K562 (cell line): Measurements from ENCODE around the gene FOXF2. TPM values are rescaled to one million over a fixed set of nuclear protein-coding genes. Genes with fewer than 3 reads are reported as not detected.

ENCODE experiments used
- CHD4 ChIP-seq: fragments of 200-600 bp; sonication (generic); IDR thresholded peaks from 3 replicates; pipeline ENCODE4 v1.6.1; 2012; ENCODE audit warnings: low read depth, mild to moderate bottlenecking, mixed read lengths, low read length, inconsistent platforms; ENCODE audit not compliant: insufficient read depth, insufficient replicate concordance, poor library complexity, severe bottlenecking
- DNMT1 ChIP-seq: fragments of 450-650 bp; IDR thresholded peaks from 2 replicates; pipeline ENCODE4 v1.6.1; 2016; ENCODE audit warnings: antibody characterized with exemption, mild to moderate bottlenecking
- GABPB1 ChIP-seq: sonication (generic); formaldehyde crosslinking; IDR thresholded peaks from 2 replicates; pipeline ENCODE4 v1.8.0; 2022; ENCODE audit warnings: mild to moderate bottlenecking, missing genetic modification reagents
- JUND ChIP-seq, 2 experiments: IDR thresholded peaks; 2 replicates in 1 of 2; 3 replicates in 1 of 2; pipeline ENCODE4 v1.6.1; 2011; ENCODE audit warnings: borderline replicate concordance in 2 of 2, low read depth in 2 of 2, low read length in 2 of 2, improper control_type of control experiment in 1 of 2, missing biosample characterization in 1 of 2, missing genetic modification characterization in 1 of 2, missing genetic modification reagents in 1 of 2
- KLF13 ChIP-seq: fragments of 450-650 bp; IDR thresholded peaks from 2 replicates; pipeline ENCODE4 v1.6.1; 2016; ENCODE audit warnings: missing genetic modification characterization, low read depth, mild to moderate bottlenecking, missing compliant biosample characterization, moderate library complexity, borderline replicate concordance
- RAD21 ChIP-seq, 2 experiments: fragments of 250-450 bp in 1 of 2; fragments of 450-650 bp in 1 of 2; sonication (Bioruptor Pico) in 1 of 2; formaldehyde crosslinking in 1 of 2; IDR thresholded peaks in 1 of 2; conservative IDR thresholded peaks in 1 of 2; 2 replicates each; pipeline versions ENCODE4 v1.4.0 to v1.8.0; 2020 to 2022; ENCODE audit warnings: mild to moderate bottlenecking in 2 of 2, moderate library complexity in 1 of 2
- STAT5B ChIP-seq: fragments of 250-450 bp; sonication (Bioruptor Pico); IDR thresholded peaks from 2 replicates; pipeline ENCODE4 v1.8.0; 2021; ENCODE audit warnings: mild to moderate bottlenecking, inconsistent platforms
- XRCC5 ChIP-seq: fragments of 200-400 bp; formaldehyde crosslinking; IDR thresholded peaks from 2 replicates; pipeline ENCODE4 v1.6.1; 2017; ENCODE audit warnings: low read depth, mild to moderate bottlenecking, low read length
- polyA plus RNA-seq, 8 experiments: library from polyadenylated mRNA; depleted of rRNA in 4 of 8; stranded (reverse) in 5 of 8; unstranded in 3 of 8; fragments of >200 nt; fragmentation: Nextera tagmentation in 2 of 8; fragmentation: Illumina TruSeq in 1 of 8; extraction: Ambion mirVana in 2 of 8; extraction: Trizol in 1 of 8; gene quantifications; 2 replicates each; pipeline versions ENCODE4 v1.2.1 to v1.2.3, GENCODE V29; 2011 to 2014; ENCODE audit warnings: inconsistent platforms in 1 of 8, missing spikeins in 1 of 8
- total RNA-seq, 7 experiments: library from RNA; depleted of rRNA in 6 of 7; stranded (reverse); fragments of >200 nt in 6 of 7; fragmentation: Illumina TruSeq in 2 of 7; extraction: Trizol in 2 of 7; gene quantifications; 2 replicates each; pipeline versions ENCODE4 v1.2.1 to v1.2.3, GENCODE V29; 2011 to 2021; ENCODE audit warnings: low replicate concordance in 1 of 7
- TF ChIP-seq, protein P1 (sequence below): fragments of 200-600 bp; sonication (generic); IDR thresholded peaks from one replicate; pipeline ENCODE4 v1.6.1; 2012; ENCODE audit warnings: mild to moderate bottlenecking, low read depth, low read length, inconsistent platforms

The FOXF2 gene
- total and polyA plus RNA-seq, 9 of the 15 experiments (the other 6 are each of a cell fraction or from before 2014, with no cell fraction given), result not detected

GRCh38 chr6:1388630-1389368 lies 577 bp upstream of the FOXF2 start (continued):
- TF ChIP-seq RAD21 (CRISPR knock-in tag; conservative IDR thresholded peaks at IDR 0.05 in 1 of 2, IDR thresholded peaks at IDR 0.05 in 1 of 2) (no peak), STAT5B (CRISPR knock-in tag) (no peak), XRCC5 (no peak), GABPB1 (CRISPR knock-in tag) (no peak), JUND (IDR thresholded peaks at IDR 0.05; ENCODE audit: borderline replicate concordance, low read depth, low read length) (no peak), JUND (tag; IDR thresholded peaks at IDR 0.05; ENCODE audit: borderline replicate concordance, low read depth, low read length) (no peak), KLF13 (tag) (no peak), CHD4 (no peak), DNMT1 (no peak)
- TF ChIP-seq, protein P1, sequence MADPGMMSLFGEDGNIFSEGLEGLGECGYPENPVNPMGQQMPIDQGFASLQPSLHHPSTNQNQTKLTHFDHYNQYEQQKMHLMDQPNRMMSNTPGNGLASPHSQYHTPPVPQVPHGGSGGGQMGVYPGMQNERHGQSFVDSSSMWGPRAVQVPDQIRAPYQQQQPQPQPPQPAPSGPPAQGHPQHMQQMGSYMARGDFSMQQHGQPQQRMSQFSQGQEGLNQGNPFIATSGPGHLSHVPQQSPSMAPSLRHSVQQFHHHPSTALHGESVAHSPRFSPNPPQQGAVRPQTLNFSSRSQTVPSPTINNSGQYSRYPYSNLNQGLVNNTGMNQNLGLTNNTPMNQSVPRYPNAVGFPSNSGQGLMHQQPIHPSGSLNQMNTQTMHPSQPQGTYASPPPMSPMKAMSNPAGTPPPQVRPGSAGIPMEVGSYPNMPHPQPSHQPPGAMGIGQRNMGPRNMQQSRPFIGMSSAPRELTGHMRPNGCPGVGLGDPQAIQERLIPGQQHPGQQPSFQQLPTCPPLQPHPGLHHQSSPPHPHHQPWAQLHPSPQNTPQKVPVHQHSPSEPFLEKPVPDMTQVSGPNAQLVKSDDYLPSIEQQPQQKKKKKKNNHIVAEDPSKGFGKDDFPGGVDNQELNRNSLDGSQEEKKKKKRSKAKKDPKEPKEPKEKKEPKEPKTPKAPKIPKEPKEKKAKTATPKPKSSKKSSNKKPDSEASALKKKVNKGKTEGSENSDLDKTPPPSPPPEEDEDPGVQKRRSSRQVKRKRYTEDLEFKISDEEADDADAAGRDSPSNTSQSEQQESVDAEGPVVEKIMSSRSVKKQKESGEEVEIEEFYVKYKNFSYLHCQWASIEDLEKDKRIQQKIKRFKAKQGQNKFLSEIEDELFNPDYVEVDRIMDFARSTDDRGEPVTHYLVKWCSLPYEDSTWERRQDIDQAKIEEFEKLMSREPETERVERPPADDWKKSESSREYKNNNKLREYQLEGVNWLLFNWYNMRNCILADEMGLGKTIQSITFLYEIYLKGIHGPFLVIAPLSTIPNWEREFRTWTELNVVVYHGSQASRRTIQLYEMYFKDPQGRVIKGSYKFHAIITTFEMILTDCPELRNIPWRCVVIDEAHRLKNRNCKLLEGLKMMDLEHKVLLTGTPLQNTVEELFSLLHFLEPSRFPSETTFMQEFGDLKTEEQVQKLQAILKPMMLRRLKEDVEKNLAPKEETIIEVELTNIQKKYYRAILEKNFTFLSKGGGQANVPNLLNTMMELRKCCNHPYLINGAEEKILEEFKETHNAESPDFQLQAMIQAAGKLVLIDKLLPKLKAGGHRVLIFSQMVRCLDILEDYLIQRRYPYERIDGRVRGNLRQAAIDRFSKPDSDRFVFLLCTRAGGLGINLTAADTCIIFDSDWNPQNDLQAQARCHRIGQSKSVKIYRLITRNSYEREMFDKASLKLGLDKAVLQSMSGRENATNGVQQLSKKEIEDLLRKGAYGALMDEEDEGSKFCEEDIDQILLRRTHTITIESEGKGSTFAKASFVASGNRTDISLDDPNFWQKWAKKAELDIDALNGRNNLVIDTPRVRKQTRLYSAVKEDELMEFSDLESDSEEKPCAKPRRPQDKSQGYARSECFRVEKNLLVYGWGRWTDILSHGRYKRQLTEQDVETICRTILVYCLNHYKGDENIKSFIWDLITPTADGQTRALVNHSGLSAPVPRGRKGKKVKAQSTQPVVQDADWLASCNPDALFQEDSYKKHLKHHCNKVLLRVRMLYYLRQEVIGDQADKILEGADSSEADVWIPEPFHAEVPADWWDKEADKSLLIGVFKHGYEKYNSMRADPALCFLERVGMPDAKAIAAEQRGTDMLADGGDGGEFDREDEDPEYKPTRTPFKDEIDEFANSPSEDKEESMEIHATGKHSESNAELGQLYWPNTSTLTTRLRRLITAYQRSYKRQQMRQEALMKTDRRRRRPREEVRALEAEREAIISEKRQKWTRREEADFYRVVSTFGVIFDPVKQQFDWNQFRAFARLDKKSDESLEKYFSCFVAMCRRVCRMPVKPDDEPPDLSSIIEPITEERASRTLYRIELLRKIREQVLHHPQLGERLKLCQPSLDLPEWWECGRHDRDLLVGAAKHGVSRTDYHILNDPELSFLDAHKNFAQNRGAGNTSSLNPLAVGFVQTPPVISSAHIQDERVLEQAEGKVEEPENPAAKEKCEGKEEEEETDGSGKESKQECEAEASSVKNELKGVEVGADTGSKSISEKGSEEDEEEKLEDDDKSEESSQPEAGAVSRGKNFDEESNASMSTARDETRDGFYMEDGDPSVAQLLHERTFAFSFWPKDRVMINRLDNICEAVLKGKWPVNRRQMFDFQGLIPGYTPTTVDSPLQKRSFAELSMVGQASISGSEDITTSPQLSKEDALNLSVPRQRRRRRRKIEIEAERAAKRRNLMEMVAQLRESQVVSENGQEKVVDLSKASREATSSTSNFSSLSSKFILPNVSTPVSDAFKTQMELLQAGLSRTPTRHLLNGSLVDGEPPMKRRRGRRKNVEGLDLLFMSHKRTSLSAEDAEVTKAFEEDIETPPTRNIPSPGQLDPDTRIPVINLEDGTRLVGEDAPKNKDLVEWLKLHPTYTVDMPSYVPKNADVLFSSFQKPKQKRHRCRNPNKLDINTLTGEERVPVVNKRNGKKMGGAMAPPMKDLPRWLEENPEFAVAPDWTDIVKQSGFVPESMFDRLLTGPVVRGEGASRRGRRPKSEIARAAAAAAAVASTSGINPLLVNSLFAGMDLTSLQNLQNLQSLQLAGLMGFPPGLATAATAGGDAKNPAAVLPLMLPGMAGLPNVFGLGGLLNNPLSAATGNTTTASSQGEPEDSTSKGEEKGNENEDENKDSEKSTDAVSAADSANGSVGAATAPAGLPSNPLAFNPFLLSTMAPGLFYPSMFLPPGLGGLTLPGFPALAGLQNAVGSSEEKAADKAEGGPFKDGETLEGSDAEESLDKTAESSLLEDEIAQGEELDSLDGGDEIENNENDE, result no peak
